CD14-positive monocyte (primary cell): ENCODE data around the gene IL6ST. TPM values are rescaled to one million over a fixed set of nuclear protein-coding genes. Genes with fewer than 3 reads are reported as not detected.

Source experiments
- DNase-seq, 3 donors: peaks; one replicate each; pipeline ENCODE4 v3.0.0-alpha.2; 2011 to 2022
- H2AFZ ChIP-seq: 2 replicates; pipeline ENCODE4 v1.6.0; 2012; ENCODE audit warnings: mild to moderate bottlenecking, low read depth, low read length, inconsistent platforms; ENCODE audit not compliant: insufficient read depth, poor library complexity, severe bottlenecking
- H3K27ac ChIP-seq, 2 donors: 1 replicate in 1 of 2; 2 replicates in 1 of 2; pipeline ENCODE4 v1.5.1; 2012 to 2013; ENCODE audit warnings: low read length in 2 of 2, control low read depth in 1 of 2, inconsistent platforms in 1 of 2, low read depth in 1 of 2, mild to moderate bottlenecking in 1 of 2
- H3K27me3 ChIP-seq, 2 donors: one replicate each; pipeline versions ENCODE4 v1.6.0 to v1.6.1; 2011 to 2013; ENCODE audit warnings: low read length in 2 of 2; ENCODE audit not compliant: control insufficient read depth in 2 of 2, insufficient read depth in 2 of 2
- H3K36me3 ChIP-seq, 2 donors: replicated peaks in 1 of 2; 1 replicate in 1 of 2; 2 replicates in 1 of 2; pipeline versions ENCODE4 v1.5.1 to v1.6.1; 2012 to 2013; ENCODE audit warnings: low read length in 2 of 2, control low read depth in 1 of 2, inconsistent platforms in 1 of 2, mild to moderate bottlenecking in 1 of 2; ENCODE audit not compliant: insufficient read depth in 2 of 2, control insufficient read depth in 1 of 2
- H3K4me1 ChIP-seq, 2 donors: 1 replicate in 1 of 2; 2 replicates in 1 of 2; pipeline versions ENCODE4 v1.5.1 to v1.6.1; 2012 to 2013; ENCODE audit warnings: low read length in 2 of 2, control low read depth in 1 of 2, inconsistent platforms in 1 of 2, mild to moderate bottlenecking in 1 of 2, moderate library complexity in 1 of 2; ENCODE audit not compliant: insufficient read depth in 2 of 2, control insufficient read depth in 1 of 2
- H3K4me2 ChIP-seq: replicated peaks from 2 replicates; pipeline ENCODE3; 2012; ENCODE audit warnings: low read length, moderate library complexity, mild to moderate bottlenecking; ENCODE audit not compliant: poor library complexity, severe bottlenecking; ENCODE audit errors: extremely low read depth
- H3K4me3 ChIP-seq, 3 experiments: fragments of 200-600 bp in 1 of 3; sonication (generic) in 1 of 3; replicated peaks in 1 of 3; 1 replicate in 2 of 3; 2 replicates in 1 of 3; pipeline ENCODE4 v1.5.1; 2011 to 2013; ENCODE audit warnings: low read length in 3 of 3, mild to moderate bottlenecking in 3 of 3, control low read depth in 2 of 3, low read depth in 2 of 3, inconsistent platforms in 1 of 3, moderate library complexity in 1 of 3
- H3K79me2 ChIP-seq: 2 replicates; pipeline ENCODE4 v1.6.0; 2012; ENCODE audit warnings: mild to moderate bottlenecking, control low read depth, inconsistent platforms, low read length, moderate library complexity; ENCODE audit not compliant: insufficient read depth
- H3K9ac ChIP-seq: 2 replicates; pipeline ENCODE4 v1.6.0; 2017; ENCODE audit warnings: low read length, mild to moderate bottlenecking; ENCODE audit not compliant: insufficient read depth, poor library complexity, severe bottlenecking
- H3K9me3 ChIP-seq, 2 donors: replicated peaks in 1 of 2; 1 replicate in 1 of 2; 2 replicates in 1 of 2; pipeline versions ENCODE4 v1.5.1 to v1.6.1; 2012 to 2013; ENCODE audit warnings: low read length in 2 of 2, control low read depth in 1 of 2; ENCODE audit not compliant: control insufficient read depth in 1 of 2, insufficient read depth in 1 of 2
- H4K20me1 ChIP-seq: 2 replicates; pipeline ENCODE4 v1.6.0; 2012; ENCODE audit warnings: mild to moderate bottlenecking, low read length, control low read depth, moderate library complexity; ENCODE audit not compliant: insufficient read depth
- H3K27ac Mint-ChIP-seq, 7 donors: one replicate each; pipeline ENCODE4 v1.8.0; 2020; ENCODE audit warnings: mild to moderate bottlenecking in 7 of 7, mixed read lengths in 7 of 7, moderate library complexity in 6 of 7, inconsistent platforms in 2 of 7
- H3K27me3 Mint-ChIP-seq, 3 donors: one replicate each; pipeline ENCODE4 v1.8.0; 2021 to 2022; ENCODE audit warnings: low read depth in 3 of 3, mild to moderate bottlenecking in 3 of 3, mixed read lengths in 3 of 3, moderate library complexity in 3 of 3, inconsistent platforms in 1 of 3
- H3K36me3 Mint-ChIP-seq, 2 donors: one replicate each; pipeline ENCODE4 v1.8.0; 2020; ENCODE audit warnings: mixed read lengths in 2 of 2, inconsistent platforms in 1 of 2, mild to moderate bottlenecking in 1 of 2
- H3K4me1 Mint-ChIP-seq: one replicate; pipeline ENCODE4 v1.8.0; 2020; ENCODE audit warnings: mild to moderate bottlenecking, mixed read lengths
- H3K4me3 Mint-ChIP-seq, 2 donors: one replicate each; pipeline ENCODE4 v1.8.0; 2020; ENCODE audit warnings: mild to moderate bottlenecking in 2 of 2, mixed read lengths in 2 of 2, moderate library complexity in 1 of 2
- H3K9me3 Mint-ChIP-seq, 7 donors: one replicate each; pipeline ENCODE4 v1.8.0; 2020 to 2022; ENCODE audit warnings: mixed read lengths in 7 of 7, mild to moderate bottlenecking in 6 of 7, moderate library complexity in 6 of 7, inconsistent platforms in 2 of 7
- CTCF ChIP-seq: fragments of 200-600 bp; IDR thresholded peaks from one replicate; pipeline ENCODE4 v1.8.0; 2022; ENCODE audit warnings: antibody characterized with exemption, mild to moderate bottlenecking
- WGBS: methylation state at CpG from one replicate; pipeline ENCODE4 v1.1.5; 2013; ENCODE audit warnings: missing lambda C conversion rate; ENCODE audit not compliant: insufficient coverage; 5-methylcytosine and 5-hydroxymethylcytosine counted together
- intact Hi-C, 2 donors: fragments of 100-400 bp; cut with micrococcal nuclease; formaldehyde crosslinking; loops; one replicate each; pipeline versions ENCODE4 v1.15.0 to v1.15.1; 2023
- polyA plus RNA-seq, 3 donors: library from polyadenylated mRNA; depleted of rRNA in 1 of 3; unstranded in 2 of 3; stranded (reverse) in 1 of 3; fragments of 300-500 nt in 2 of 3; fragments of >200 nt in 1 of 3; fragmentation: Illumina TruSeq in 2 of 3; gene quantifications; 1 replicate in 2 of 3; 2 replicates in 1 of 3; pipeline ENCODE4 v1.2.3, GENCODE V29; 2012 to 2021

The IL6ST gene
- polyA plus RNA-seq, 3 donors = 22.1 to 28.7 (median 25.7) TPM

GRCh38 chr5:56004874-56005273, 10.1 kb upstream of the IL6ST start:
- Histone ChIP-seq H4K20me1 (no peaks in the 10 kb centered on the region), H3K4me2 (no peak overlapping the region), H3K36me3 (no peaks in the 10 kb centered on the region), H2AFZ (no peak overlapping the region), H3K4me3 (no peak overlapping the region), H3K4me1 (peaks cover 0 to 3% of the 10 kb centered on the region in 2 donors), H3K27me3 (no peaks in the 10 kb centered on the region), H3K27ac (no peak overlapping the region), H3K9me3 (peaks cover 4 to 8% of the 10 kb centered on the region in 2 donors), H3K79me2 (no peaks in the 10 kb centered on the region), H3K9ac (no peak overlapping the region)
- H3K9me3 Mint-ChIP-seq = peaks cover 3 to 17% (median 8%) of the 10 kb centered on the region in 7 donors
- intact Hi-C loops = no loop called here
- no peak overlapping the region for H3K27ac Mint-ChIP-seq
- no peak overlapping the region for H3K4me3 Mint-ChIP-seq
- H3K36me3 Mint-ChIP-seq = peaks cover 0 to 2% of the 10 kb centered on the region in 2 donors
- DNase-seq = no peak
- WGBS = no CpG with 5 or more reads among the region's 1 CpG
- TF ChIP-seq CTCF = no peak
- H3K27me3 Mint-ChIP-seq = peaks cover 0 to 1% (median 1%) of the 10 kb centered on the region in 3 donors
- H3K4me1 Mint-ChIP-seq = peaks cover 20% of the 10 kb centered on the region

DNA sequence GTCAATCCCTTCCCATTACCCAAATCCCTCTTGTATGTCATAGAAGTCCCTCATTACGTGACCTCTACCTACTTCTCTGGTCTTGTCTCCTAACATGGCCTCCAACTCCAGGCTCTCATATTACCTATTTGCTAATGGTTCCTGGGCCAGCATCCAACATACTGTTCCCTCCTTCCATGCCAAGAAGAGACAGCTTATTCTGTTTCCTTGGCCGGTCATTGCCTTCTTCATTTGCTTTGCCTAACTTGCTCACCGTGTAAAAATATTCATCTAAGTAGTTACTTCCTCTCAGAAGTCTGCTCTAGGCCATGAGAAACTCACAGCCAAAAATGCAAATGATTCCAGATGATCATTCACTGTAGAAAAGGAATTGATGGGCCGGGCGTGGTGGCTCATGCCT, 8.9 kb upstream of the IL6ST start:
- DNase-seq = no peak
- Histone ChIP-seq H3K79me2 (no peaks in the 10 kb centered on the region), H4K20me1 (no peaks in the 10 kb centered on the region), H3K27me3 (no peaks in the 10 kb centered on the region), H3K9me3 (peaks cover 4 to 8% of the 10 kb centered on the region in 2 donors), H3K4me3 (no peak overlapping the region), H3K4me1 (peaks cover 0 to 3% of the 10 kb centered on the region in 2 donors), H3K4me2 (no peak overlapping the region), H3K36me3 (no peaks in the 10 kb centered on the region), H3K9ac (no peak overlapping the region), H2AFZ (no peak overlapping the region), H3K27ac (no peak overlapping the region)
- peak overlapping the region in 1 of 7 donors; percentile 65 for H3K27ac Mint-ChIP-seq
- no peak overlapping the region for H3K4me3 Mint-ChIP-seq
- TF ChIP-seq CTCF = no peak
- intact Hi-C loops = no loop called here
- peaks cover 0 to 2% of the 10 kb centered on the region in 2 donors for H3K36me3 Mint-ChIP-seq
- H3K9me3 Mint-ChIP-seq = peaks cover 3 to 17% (median 8%) of the 10 kb centered on the region in 7 donors
- peaks cover 0 to 1% (median 1%) of the 10 kb centered on the region in 3 donors for H3K27me3 Mint-ChIP-seq
- WGBS = 71% methylated on average over 3 of the region's 5 CpGs
- peaks cover 20% of the 10 kb centered on the region for H3K4me1 Mint-ChIP-seq
